NCI-H128 (cell line): ENCODE measurements around the gene SLC7A5.
A peak's percentile ranks its signal among the peaks of the same experiment; 100 is the strongest.
"Not testable (repeated sequence)": the region's sequence is repeated elsewhere in the genome, so short reads cannot be mapped to it uniquely, and the experiment has no call there.

ENCODE experiments used
- DNase-seq: peaks from one replicate; lab custom pipeline; 2025; ENCODE audit not compliant: unreplicated experiment; lab: John Stamatoyannopoulos, UW

The SLC7A5 gene

GRCh38 chr16:87869061-87869878 is at the start of gene SLC7A5:
TSS of gene SLC7A5 (minus strand) at chr16:87869507. CDS start at chr16:87869422, 85 bp downstream.
- not testable (repeated sequence) for DNase-seq

GRCh38 chr16:87918338-87918737 is 49.0 kb upstream of the SLC7A5 start:
- no peak for DNase-seq

- DNase-seq = no peak
Observed at GRCh38 chr16:87917503-87917902, 48.2 kb upstream of the SLC7A5 start.

GRCh38 chr16:87914812-87915211 is 45.5 kb upstream of the SLC7A5 start:
- no peak for DNase-seq

- DNase-seq = not testable (repeated sequence)
Observed at GRCh38 chr16:87914021-87914725, 44.9 kb upstream of the SLC7A5 start.

- not testable (repeated sequence) for DNase-seq
Observed at GRCh38 chr16:87912691-87913090, 43.4 kb upstream of the SLC7A5 start.

- DNase-seq = peak; percentile 9
Observed at GRCh38 chr16:87911106-87911763, 41.9 kb upstream of the SLC7A5 start.

GRCh38 chr16:87909203-87909935 is 40.1 kb upstream of the SLC7A5 start:
- peak; percentile 23 for DNase-seq

- DNase-seq = not testable (repeated sequence)
Observed at GRCh38 chr16:87908101-87908500, 38.8 kb upstream of the SLC7A5 start.

- not testable (repeated sequence) for DNase-seq
Observed at GRCh38 chr16:87905521-87905920, 36.2 kb upstream of the SLC7A5 start.

GRCh38 chr16:87904963-87905362 is 35.7 kb upstream of the SLC7A5 start:
- not testable (repeated sequence) for DNase-seq

GRCh38 chr16:87900489-87900888 is 31.2 kb upstream of the SLC7A5 start:
- not testable (repeated sequence) for DNase-seq

- DNase-seq = no peak
Observed at GRCh38 chr16:87897521-87898505, 28.5 kb upstream of the SLC7A5 start.

GRCh38 chr16:87896924-87897520 is 27.7 kb upstream of the SLC7A5 start:
- not testable (repeated sequence) for DNase-seq

GRCh38 chr16:87896176-87896890 is 27.0 kb upstream of the SLC7A5 start:
- not testable (repeated sequence) for DNase-seq

GRCh38 chr16:87895641-87896141 is 26.4 kb upstream of the SLC7A5 start:
- DNase-seq = no peak

- DNase-seq = not testable (repeated sequence)
Observed at GRCh38 chr16:87894005-87894404, 24.7 kb upstream of the SLC7A5 start.

- DNase-seq = no peak
Observed at GRCh38 chr16:87891764-87892163, 22.5 kb upstream of the SLC7A5 start.
